HepG2 (cell line): ENCODE results near the gene TNP2. TPM values are rescaled to one million over a fixed set of nuclear protein-coding genes. Genes with fewer than 3 reads are reported as not detected.

Experiments
- DMAP1 ChIP-seq: IDR thresholded peaks from 2 replicates; pipeline ENCODE4 v1.6.1; 2016
- HNF4A ChIP-seq: sonication (generic); formaldehyde crosslinking; IDR thresholded peaks from 2 replicates; pipeline ENCODE4 v1.4.0; 2020; ENCODE audit warnings: missing genetic modification reagents
- KDM4B ChIP-seq: sonication (generic); formaldehyde crosslinking; IDR thresholded peaks from 2 replicates; pipeline ENCODE4 v1.4.0; 2020; ENCODE audit warnings: missing genetic modification reagents
- KLF15 ChIP-seq: sonication (generic); formaldehyde crosslinking; IDR thresholded peaks from 2 replicates; pipeline ENCODE4 v1.8.1; 2023; ENCODE audit warnings: borderline replicate concordance, mild to moderate bottlenecking, inconsistent platforms, missing genetic modification reagents, mixed read lengths
- NFIB ChIP-seq: sonication (generic); formaldehyde crosslinking; IDR thresholded peaks from 2 replicates; pipeline ENCODE4 v1.9.0; 2021; ENCODE audit warnings: missing genetic modification reagents, mild to moderate bottlenecking, borderline replicate concordance
- NFKB2 ChIP-seq: sonication (generic); formaldehyde crosslinking; IDR thresholded peaks from 2 replicates; pipeline ENCODE4 v1.4.0; 2020; ENCODE audit warnings: missing genetic modification reagents, borderline replicate concordance
- REXO4 ChIP-seq: sonication (generic); formaldehyde crosslinking; IDR thresholded peaks from 2 replicates; pipeline ENCODE4 v1.8.0; 2022; ENCODE audit warnings: missing genetic modification reagents, mild to moderate bottlenecking, borderline replicate concordance
- SPEN ChIP-seq: sonication (generic); formaldehyde crosslinking; IDR thresholded peaks from 2 replicates; pipeline ENCODE4 v1.5.1; 2020; ENCODE audit warnings: low read depth, mild to moderate bottlenecking, missing genetic modification reagents
- ZNF660 ChIP-seq: sonication (generic); formaldehyde crosslinking; IDR thresholded peaks from 2 replicates; pipeline ENCODE4 v1.5.1; 2020; ENCODE audit warnings: mild to moderate bottlenecking, low read depth, missing genetic modification reagents, borderline replicate concordance
- ZNF703 ChIP-seq: sonication (generic); formaldehyde crosslinking; IDR thresholded peaks from 2 replicates; pipeline ENCODE4 v1.5.1; 2020; ENCODE audit warnings: missing genetic modification reagents, mild to moderate bottlenecking, moderate library complexity, borderline replicate concordance
- ZNF850 ChIP-seq: sonication (generic); formaldehyde crosslinking; conservative IDR thresholded peaks from 2 replicates; pipeline ENCODE4 v1.9.0; 2021; ENCODE audit warnings: mild to moderate bottlenecking, missing genetic modification reagents
- polyA plus RNA-seq, 8 experiments: library from polyadenylated mRNA; depleted of rRNA in 3 of 8; stranded (reverse) in 7 of 8; unstranded in 1 of 8; fragments of >200 nt; fragmentation: Illumina TruSeq in 4 of 8; extraction: Trizol in 4 of 8; gene quantifications; 2 replicates each; pipeline versions ENCODE4 v1.2.1 to v1.2.3, GENCODE V29; 2011 to 2016; ENCODE audit warnings: low read depth in 4 of 8, missing spikeins in 1 of 8, mixed read lengths in 1 of 8; ENCODE audit not compliant: insufficient read depth in 1 of 8
- total RNA-seq, 5 experiments: library from RNA; depleted of rRNA; stranded (reverse); fragments of >200 nt; fragmentation: Illumina TruSeq; extraction: Trizol; gene quantifications; 2 replicates each; pipeline ENCODE4 v1.2.3, GENCODE V29; 2016; ENCODE audit warnings: low read depth in 1 of 5
- TF ChIP-seq, protein P1 (sequence below): sonication (generic); formaldehyde crosslinking; IDR thresholded peaks from 2 replicates; pipeline ENCODE4 v1.4.0; 2020; ENCODE audit warnings: missing genetic modification reagents, borderline replicate concordance
- TF ChIP-seq, protein P2 (sequence below): sonication (generic); formaldehyde crosslinking; conservative IDR thresholded peaks from 2 replicates; pipeline ENCODE4 v1.5.0; 2020; ENCODE audit warnings: missing genetic modification reagents
- TF ChIP-seq, protein P3 (sequence below): sonication (generic); formaldehyde crosslinking; IDR thresholded peaks from 2 replicates; pipeline ENCODE4 v1.4.0; 2020; ENCODE audit warnings: mild to moderate bottlenecking, missing genetic modification reagents
- TF ChIP-seq, protein P4 (sequence below), 2 experiments: sonication (generic) in 1 of 2; formaldehyde crosslinking in 1 of 2; IDR thresholded peaks; 2 replicates each; pipeline versions ENCODE4 v1.4.0 to v1.6.1; 2016 to 2020; ENCODE audit warnings: borderline replicate concordance in 1 of 2, low read depth in 1 of 2, mild to moderate bottlenecking in 1 of 2, missing genetic modification reagents in 1 of 2

Gene TNP2
- total and polyA plus RNA-seq, 2 of the 13 experiments (the other 11 are each of a cell fraction or from before 2014, with no cell fraction given), result not detected

DNA sequence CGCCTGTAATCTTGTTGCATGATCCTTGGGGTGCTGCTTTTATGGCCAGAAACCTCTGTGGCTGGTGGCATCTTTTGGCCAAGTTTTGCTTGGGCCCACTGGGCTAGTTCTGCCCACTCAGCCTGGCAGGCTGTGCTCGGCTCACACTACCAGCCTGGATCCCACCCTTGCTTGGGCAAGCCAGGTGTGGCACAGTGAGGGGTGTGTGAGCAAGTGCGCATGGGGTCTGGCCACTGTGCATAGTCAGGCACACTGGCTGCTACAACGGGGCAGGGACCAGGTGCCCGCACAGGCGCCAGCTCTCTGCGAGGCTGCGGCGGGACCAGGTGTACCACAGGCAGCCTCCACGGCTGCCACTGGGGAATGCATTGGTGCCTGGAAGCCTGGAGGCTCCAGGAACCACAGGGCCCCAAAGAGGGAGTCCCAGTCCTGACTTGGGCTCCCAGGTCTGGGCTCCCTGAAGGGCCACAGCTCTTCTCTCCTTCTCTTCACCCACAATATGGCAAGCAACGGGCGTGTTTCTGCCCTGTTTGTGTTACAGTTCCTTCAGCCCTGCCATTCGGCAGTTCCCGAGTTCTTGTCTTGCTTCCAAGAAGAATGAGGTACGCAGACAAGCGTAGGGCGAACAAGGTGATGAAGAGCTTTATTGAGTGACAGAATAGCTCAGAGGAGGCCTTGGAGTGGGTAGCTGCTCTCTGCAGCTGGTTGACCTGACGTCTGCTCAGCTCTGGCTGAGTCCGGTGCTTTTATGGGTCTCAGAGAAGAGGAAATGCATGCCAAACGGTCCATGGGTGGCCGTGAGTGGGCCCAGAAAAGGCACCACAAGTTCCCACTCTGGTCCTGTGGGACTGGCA is 38.7 kb upstream of the TNP2 start (continued):
- TF ChIP-seq REXO4 (CRISPR knock-in tag) (no peak), DMAP1 (CRISPR knock-in tag) (no peak), ZNF660 (no peak), ZNF703 (CRISPR knock-in tag) (no peak), SPEN (CRISPR knock-in tag) (no peak), HNF4A (no peak), ZNF850 (CRISPR knock-in tag) (no peak), NFKB2 (CRISPR knock-in tag) (peak; percentile 13; the same call in 1 of the 2 replicates), KLF15 (peak; percentile 9; the same call in 1 of the 2 replicates), KDM4B (peak; percentile 12; the same call in 1 of the 2 replicates), NFIB (CRISPR knock-in tag) (peak; percentile 68; the same call in 1 of the 2 replicates)
- TF ChIP-seq, protein P1, sequence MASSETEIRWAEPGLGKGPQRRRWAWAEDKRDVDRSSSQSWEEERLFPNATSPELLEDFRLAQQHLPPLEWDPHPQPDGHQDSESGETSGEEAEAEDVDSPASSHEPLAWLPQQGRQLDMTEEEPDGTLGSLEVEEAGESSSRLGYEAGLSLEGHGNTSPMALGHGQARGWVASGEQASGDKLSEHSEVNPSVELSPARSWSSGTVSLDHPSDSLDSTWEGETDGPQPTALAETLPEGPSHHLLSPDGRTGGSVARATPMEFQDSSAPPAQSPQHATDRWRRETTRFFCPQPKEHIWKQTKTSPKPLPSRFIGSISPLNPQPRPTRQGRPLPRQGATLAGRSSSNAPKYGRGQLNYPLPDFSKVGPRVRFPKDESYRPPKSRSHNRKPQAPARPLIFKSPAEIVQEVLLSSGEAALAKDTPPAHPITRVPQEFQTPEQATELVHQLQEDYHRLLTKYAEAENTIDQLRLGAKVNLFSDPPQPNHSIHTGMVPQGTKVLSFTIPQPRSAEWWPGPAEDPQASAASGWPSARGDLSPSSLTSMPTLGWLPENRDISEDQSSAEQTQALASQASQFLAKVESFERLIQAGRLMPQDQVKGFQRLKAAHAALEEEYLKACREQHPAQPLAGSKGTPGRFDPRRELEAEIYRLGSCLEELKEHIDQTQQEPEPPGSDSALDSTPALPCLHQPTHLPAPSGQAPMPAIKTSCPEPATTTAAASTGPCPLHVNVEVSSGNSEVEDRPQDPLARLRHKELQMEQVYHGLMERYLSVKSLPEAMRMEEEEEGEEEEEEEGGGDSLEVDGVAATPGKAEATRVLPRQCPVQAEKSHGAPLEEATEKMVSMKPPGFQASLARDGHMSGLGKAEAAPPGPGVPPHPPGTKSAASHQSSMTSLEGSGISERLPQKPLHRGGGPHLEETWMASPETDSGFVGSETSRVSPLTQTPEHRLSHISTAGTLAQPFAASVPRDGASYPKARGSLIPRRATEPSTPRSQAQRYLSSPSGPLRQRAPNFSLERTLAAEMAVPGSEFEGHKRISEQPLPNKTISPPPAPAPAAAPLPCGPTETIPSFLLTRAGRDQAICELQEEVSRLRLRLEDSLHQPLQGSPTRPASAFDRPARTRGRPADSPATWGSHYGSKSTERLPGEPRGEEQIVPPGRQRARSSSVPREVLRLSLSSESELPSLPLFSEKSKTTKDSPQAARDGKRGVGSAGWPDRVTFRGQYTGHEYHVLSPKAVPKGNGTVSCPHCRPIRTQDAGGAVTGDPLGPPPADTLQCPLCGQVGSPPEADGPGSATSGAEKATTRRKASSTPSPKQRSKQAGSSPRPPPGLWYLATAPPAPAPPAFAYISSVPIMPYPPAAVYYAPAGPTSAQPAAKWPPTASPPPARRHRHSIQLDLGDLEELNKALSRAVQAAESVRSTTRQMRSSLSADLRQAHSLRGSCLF, result no peak
- TF ChIP-seq, protein P2, sequence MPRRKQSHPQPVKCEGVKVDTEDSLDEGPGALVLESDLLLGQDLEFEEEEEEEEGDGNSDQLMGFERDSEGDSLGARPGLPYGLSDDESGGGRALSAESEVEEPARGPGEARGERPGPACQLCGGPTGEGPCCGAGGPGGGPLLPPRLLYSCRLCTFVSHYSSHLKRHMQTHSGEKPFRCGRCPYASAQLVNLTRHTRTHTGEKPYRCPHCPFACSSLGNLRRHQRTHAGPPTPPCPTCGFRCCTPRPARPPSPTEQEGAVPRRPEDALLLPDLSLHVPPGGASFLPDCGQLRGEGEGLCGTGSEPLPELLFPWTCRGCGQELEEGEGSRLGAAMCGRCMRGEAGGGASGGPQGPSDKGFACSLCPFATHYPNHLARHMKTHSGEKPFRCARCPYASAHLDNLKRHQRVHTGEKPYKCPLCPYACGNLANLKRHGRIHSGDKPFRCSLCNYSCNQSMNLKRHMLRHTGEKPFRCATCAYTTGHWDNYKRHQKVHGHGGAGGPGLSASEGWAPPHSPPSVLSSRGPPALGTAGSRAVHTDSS, result no peak
- TF ChIP-seq, protein P3, sequence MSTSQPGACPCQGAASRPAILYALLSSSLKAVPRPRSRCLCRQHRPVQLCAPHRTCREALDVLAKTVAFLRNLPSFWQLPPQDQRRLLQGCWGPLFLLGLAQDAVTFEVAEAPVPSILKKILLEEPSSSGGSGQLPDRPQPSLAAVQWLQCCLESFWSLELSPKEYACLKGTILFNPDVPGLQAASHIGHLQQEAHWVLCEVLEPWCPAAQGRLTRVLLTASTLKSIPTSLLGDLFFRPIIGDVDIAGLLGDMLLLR (CRISPR knock-in tag), result peak; percentile 85; the same call in 1 of the 2 replicates
- TF ChIP-seq, protein P4, sequence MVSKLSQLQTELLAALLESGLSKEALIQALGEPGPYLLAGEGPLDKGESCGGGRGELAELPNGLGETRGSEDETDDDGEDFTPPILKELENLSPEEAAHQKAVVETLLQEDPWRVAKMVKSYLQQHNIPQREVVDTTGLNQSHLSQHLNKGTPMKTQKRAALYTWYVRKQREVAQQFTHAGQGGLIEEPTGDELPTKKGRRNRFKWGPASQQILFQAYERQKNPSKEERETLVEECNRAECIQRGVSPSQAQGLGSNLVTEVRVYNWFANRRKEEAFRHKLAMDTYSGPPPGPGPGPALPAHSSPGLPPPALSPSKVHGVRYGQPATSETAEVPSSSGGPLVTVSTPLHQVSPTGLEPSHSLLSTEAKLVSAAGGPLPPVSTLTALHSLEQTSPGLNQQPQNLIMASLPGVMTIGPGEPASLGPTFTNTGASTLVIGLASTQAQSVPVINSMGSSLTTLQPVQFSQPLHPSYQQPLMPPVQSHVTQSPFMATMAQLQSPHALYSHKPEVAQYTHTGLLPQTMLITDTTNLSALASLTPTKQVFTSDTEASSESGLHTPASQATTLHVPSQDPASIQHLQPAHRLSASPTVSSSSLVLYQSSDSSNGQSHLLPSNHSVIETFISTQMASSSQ (IDR thresholded peaks at IDR 0.05; ENCODE audit: low read depth), result no peak
- TF ChIP-seq, protein P4 (CRISPR knock-in tag; IDR thresholded peaks at IDR 0.05; ENCODE audit: borderline replicate concordance), result peak; percentile 39; the same call in 1 of the 2 replicates
